Fibroblast of skin of left biceps (primary cell): ENCODE data around the gene TMEM86B.

Experiments
- DNase-seq, 2 experiments: peaks; one replicate each; pipeline ENCODE4 v3.0.0-alpha.2; 2013; ENCODE audit warnings: low read depth in 2 of 2

The TMEM86B gene

GRCh38 chr19:55257461-55258420 lies 29.2 kb upstream of the TMEM86B start:
- no peak for DNase-seq

GRCh38 chr19:55256562-55257460 lies 28.2 kb upstream of the TMEM86B start:
- DNase-seq = no peak

GRCh38 chr19:55255618-55256423 lies 27.3 kb upstream of the TMEM86B start:
- DNase-seq = no peak

GRCh38 chr19:55254625-55254977 lies 26.0 kb upstream of the TMEM86B start:
- no peak for DNase-seq

GRCh38 chr19:55253842-55254624 lies 25.5 kb upstream of the TMEM86B start:
- DNase-seq = no peak

GRCh38 chr19:55252760-55253663 lies 24.4 kb upstream of the TMEM86B start:
- DNase-seq = no peak

GRCh38 chr19:55251341-55252081 lies 22.9 kb upstream of the TMEM86B start:
- DNase-seq = no peak

GRCh38 chr19:55250262-55251036 lies 21.9 kb upstream of the TMEM86B start:
- no peak for DNase-seq

GRCh38 chr19:55249841-55250240 lies 21.3 kb upstream of the TMEM86B start:
- DNase-seq = no peak

GRCh38 chr19:55248704-55249103 lies 20.1 kb upstream of the TMEM86B start:
- DNase-seq = no peak

GRCh38 chr19:55248166-55248675 lies 19.7 kb upstream of the TMEM86B start:
- DNase-seq = no peak

GRCh38 chr19:55247621-55248099 lies 19.1 kb upstream of the TMEM86B start:
- no peak for DNase-seq

GRCh38 chr19:55246462-55247451 lies 18.2 kb upstream of the TMEM86B start:
- no peak for DNase-seq

- DNase-seq = no peak
Observed at GRCh38 chr19:55245236-55245904, 16.8 kb upstream of the TMEM86B start.

GRCh38 chr19:55244004-55244680 lies 15.6 kb upstream of the TMEM86B start:
- DNase-seq = no peak

GRCh38 chr19:55242517-55242916 lies 14.0 kb upstream of the TMEM86B start:
- no peak for DNase-seq
